T-cell (primary cell): ENCODE results near the gene ZFP30. TPM values are rescaled to one million over a fixed set of nuclear protein-coding genes. Genes with fewer than 3 reads are reported as not detected.

Experiments
- ATAC-seq, 4 experiments: fragments of 200-7000 bp in 3 of 4; fragments of 150-1000 bp in 1 of 4; cut with Tn5 transposase; replicated peaks in 1 of 4; 1 replicate in 3 of 4; 2 replicates in 1 of 4; pipeline ENCODE4 v1.10.0; 2021; ENCODE audit warnings: moderate library complexity in 3 of 4, mild to moderate bottlenecking in 2 of 4, moderate number of reproducible peaks in 1 of 4
- CTCF ChIA-PET, 2 donors: fragments of 300-600 bp; sonication (Branson Sonifier 250); formaldehyde crosslinking; loops; one replicate each; lab custom pipeline; 2022; ENCODE audit warnings: antibody characterized with exemption in 2 of 2; lab: Charles Lee
- POLR2A ChIA-PET, 2 donors: fragments of 300-600 bp; sonication (Branson Sonifier 250); formaldehyde crosslinking; loops; one replicate each; lab custom pipeline; 2022; ENCODE audit warnings: antibody characterized with exemption in 2 of 2; lab: Charles Lee
- DNase-seq, 35 experiments: peaks; one replicate each; pipeline versions ENCODE4 v3.0.0 to v3.0.0-alpha.2; 2013 to 2023
- H3K27ac ChIP-seq: one replicate; pipeline ENCODE4 v1.5.1; 2013; ENCODE audit warnings: low read length
- H3K27me3 ChIP-seq, 2 experiments: replicated peaks in 1 of 2; 1 replicate in 1 of 2; 2 replicates in 1 of 2; pipeline versions ENCODE4 v1.6.1 to v1.7.0; 2013; ENCODE audit warnings: low read length in 1 of 2, mixed read lengths in 1 of 2; ENCODE audit not compliant: control insufficient read depth in 2 of 2, insufficient read depth in 2 of 2; ENCODE audit errors: extremely low read depth in 1 of 2
- H3K36me3 ChIP-seq, 2 donors: 1 replicate in 1 of 2; 2 replicates in 1 of 2; pipeline versions ENCODE4 v1.6.1 to v1.7.0; 2013; ENCODE audit warnings: low read length in 1 of 2; ENCODE audit not compliant: control insufficient read depth in 2 of 2, insufficient read depth in 1 of 2; ENCODE audit errors: extremely low read depth in 1 of 2
- H3K4me1 ChIP-seq, 2 experiments: 1 replicate in 1 of 2; 2 replicates in 1 of 2; pipeline versions ENCODE4 v1.6.1 to v1.7.0; 2013; ENCODE audit warnings: low read length in 2 of 2, mixed read lengths in 1 of 2; ENCODE audit not compliant: insufficient read depth in 2 of 2, control insufficient read depth in 1 of 2; ENCODE audit errors: extremely low read depth in 1 of 2
- H3K4me3 ChIP-seq, 2 donors: 1 replicate in 1 of 2; 2 replicates in 1 of 2; pipeline versions ENCODE4 v1.5.1 to v1.7.0; 2013; ENCODE audit warnings: mild to moderate bottlenecking in 2 of 2, low read length in 1 of 2, moderate library complexity in 1 of 2; ENCODE audit not compliant: control insufficient read depth in 1 of 2; ENCODE audit errors: extremely low read depth in 1 of 2
- H3K9me3 ChIP-seq: 2 replicates; pipeline ENCODE4 v1.7.0; 2013
- H3K27ac Mint-ChIP-seq, 2 donors: one replicate each; pipeline ENCODE4 v1.8.0; 2020 to 2021; ENCODE audit warnings: mild to moderate bottlenecking in 2 of 2, mixed read lengths in 2 of 2
- H3K27me3 Mint-ChIP-seq, 2 donors: one replicate each; pipeline ENCODE4 v1.8.0; 2021 to 2022; ENCODE audit warnings: mixed read lengths in 2 of 2
- H3K36me3 Mint-ChIP-seq: one replicate; pipeline ENCODE4 v1.8.0; 2021; ENCODE audit warnings: mixed read lengths
- H3K4me1 Mint-ChIP-seq, 3 donors: one replicate each; pipeline ENCODE4 v1.8.0; 2020 to 2022; ENCODE audit warnings: mixed read lengths in 3 of 3, mild to moderate bottlenecking in 1 of 3
- H3K4me3 Mint-ChIP-seq, 3 donors: one replicate each; pipeline ENCODE4 v1.8.0; 2020 to 2022; ENCODE audit warnings: mild to moderate bottlenecking in 3 of 3, mixed read lengths in 3 of 3, moderate library complexity in 3 of 3
- H3K9me3 Mint-ChIP-seq, 3 donors: one replicate each; pipeline ENCODE4 v1.8.0; 2020 to 2022; ENCODE audit warnings: mixed read lengths in 3 of 3
- WGBS: methylation state at CpG from one replicate; pipeline ENCODE4 v1.1.5; 2013; ENCODE audit warnings: missing lambda C conversion rate; ENCODE audit not compliant: insufficient coverage; 5-methylcytosine and 5-hydroxymethylcytosine counted together
- total RNA-seq, 35 experiments: library from RNA in 6 of 35; stranded (reverse) in 6 of 35; fragments of 120-200 nt in 1 of 35; gene quantifications; one replicate each; pipeline versions ENCODE4 v1.2.1 to v1.2.4 and lab custom pipeline; 2013 to 2026

ZFP30 gene
- total RNA-seq (10 to 100 TPM in 4 of 5 donors, 1 to 10 TPM in 1; 7.7 to 17.4 (median 15.0) TPM), total RNA-seq (lab: John Stamatoyannopoulos, UW) (5.0 to 45.3 (median 25.3) reads per million in 29 experiments)
- total RNA-seq (2013): 16.5 TPM

DNA sequence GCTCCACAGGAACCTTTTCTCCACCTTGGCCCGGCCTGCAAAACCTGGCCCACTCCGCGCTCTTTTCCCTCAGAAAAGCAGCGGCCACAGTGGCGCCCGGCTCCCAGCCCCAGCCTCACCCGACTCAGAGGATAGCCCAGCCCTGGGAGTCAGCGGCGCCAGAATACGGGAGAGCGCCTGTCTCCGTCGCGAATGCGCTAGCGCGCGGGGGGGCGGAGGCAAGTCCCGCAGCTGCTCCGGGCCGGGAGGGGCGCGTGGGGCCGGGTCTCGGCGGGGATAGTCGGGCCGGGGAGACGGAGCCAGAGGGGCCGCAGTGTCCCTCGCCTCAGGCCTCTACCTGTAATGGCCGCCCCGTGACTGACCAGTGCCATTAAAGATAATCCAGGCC lies at the start of gene ZFP30:
ZFP30 (minus strand) TSS at position 165 of the 388 bp plus-strand sequence. CDS start 7,643 bp downstream, outside the sequence.
- Histone ChIP-seq H3K9me3 (no peaks in the 10 kb centered on the region), H3K27me3 (no peaks in the 10 kb centered on the region), H3K4me3 (peak within 1 kb of the TSS; percentile 70 to 95), H3K27ac (peak within 1 kb of the TSS; percentile 80), H3K36me3 (no peaks in the 10 kb centered on the region), H3K4me1 (peaks cover 11 to 16% of the 10 kb centered on the region in 2 experiments)
- CTCF ChIA-PET: no interaction called here
- peak in 34 of 35 experiments; percentile 22 to 81 (median 66) for DNase-seq
- no peaks in the 10 kb centered on the region for H3K9me3 Mint-ChIP-seq
- POLR2A ChIA-PET: no interaction called here
- H3K27me3 Mint-ChIP-seq: no peaks in the 10 kb centered on the region
- H3K4me3 Mint-ChIP-seq: peak within 1 kb of the TSS; percentile 94 to 97 (median 94)
- WGBS: under 1% methylated on average over 34 of the region's 34 CpGs
- peaks cover 12% of the 10 kb centered on the region for H3K36me3 Mint-ChIP-seq
- peak within 1 kb of the TSS; percentile 94 to 95 for H3K27ac Mint-ChIP-seq
- peak; percentile 75 to 81 (median 76) for ATAC-seq
- peaks cover 28 to 34% (median 32%) of the 10 kb centered on the region in 3 donors for H3K4me1 Mint-ChIP-seq

DNA sequence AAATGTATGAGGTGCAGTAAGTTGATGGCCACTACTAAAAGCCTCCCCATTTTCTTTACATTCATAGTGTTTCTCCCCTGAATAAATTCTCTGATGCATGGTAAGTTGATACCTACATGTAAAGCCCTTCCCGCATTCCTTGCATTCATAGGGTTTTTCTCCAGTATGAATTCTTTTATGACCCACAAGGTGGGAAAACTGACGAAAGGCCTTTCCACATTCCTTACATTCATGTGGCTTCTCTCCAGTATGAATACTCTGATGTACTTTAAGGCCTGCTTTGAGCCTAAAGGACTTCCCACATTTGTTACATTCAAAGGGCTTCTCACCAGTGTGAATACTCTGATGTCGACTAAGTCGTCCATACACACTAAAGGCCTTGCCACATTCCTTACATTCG lies 43.8 kb upstream of the ZFP30 start:
- H3K27ac ChIP-seq: no peak overlapping the region
- H3K9me3 ChIP-seq: peaks cover 9% of the 10 kb centered on the region
- no peaks in the 10 kb centered on the region for H3K27me3 ChIP-seq
- Mint-ChIP-seq H3K4me1 (no peaks in the 10 kb centered on the region), H3K4me3 (no peak overlapping the region), H3K27ac (no peak overlapping the region), H3K9me3 (peaks cover 23 to 56% (median 47%) of the 10 kb centered on the region in 3 donors), H3K36me3 (peaks cover 64% of the 10 kb centered on the region), H3K27me3 (no peaks in the 10 kb centered on the region)
- ChIA-PET POLR2A (no interaction called here), CTCF (no interaction called here)
- ATAC-seq (no peak), DNase-seq (no peak)
- H3K36me3 ChIP-seq: peaks cover under 1 to 17% of the 10 kb centered on the region in 2 donors
- H3K4me3 ChIP-seq: no peak overlapping the region
- WGBS: 94% methylated on average over 5 of the region's 5 CpGs
- H3K4me1 ChIP-seq: no peaks in the 10 kb centered on the region

GRCh38 chr19:37698216-37698615 lies 43.0 kb upstream of the ZFP30 start:
- ChIA-PET CTCF (no interaction called here), POLR2A (no interaction called here)
- Histone ChIP-seq H3K9me3 (peaks cover 9% of the 10 kb centered on the region), H3K4me3 (no peak overlapping the region), H3K27ac (no peak overlapping the region), H3K36me3 (peaks cover 0 to 13% of the 10 kb centered on the region in 2 donors), H3K4me1 (no peaks in the 10 kb centered on the region), H3K27me3 (no peaks in the 10 kb centered on the region)
- Mint-ChIP-seq H3K4me1 (no peaks in the 10 kb centered on the region), H3K36me3 (peaks cover 57% of the 10 kb centered on the region), H3K27ac (no peak overlapping the region), H3K27me3 (no peaks in the 10 kb centered on the region), H3K9me3 (peaks cover 28 to 51% (median 45%) of the 10 kb centered on the region in 3 donors), H3K4me3 (no peak overlapping the region)
- ATAC-seq (no peak), DNase-seq (no peak)
- WGBS: 93% methylated on average over 3 of the region's 6 CpGs

GRCh38 chr19:37695144-37695899 lies 40.1 kb upstream of the ZFP30 start:
- Histone ChIP-seq H3K4me1 (peaks cover 2% of the 10 kb centered on the region in 2 experiments), H3K27me3 (no peaks in the 10 kb centered on the region), H3K27ac (no peak overlapping the region), H3K36me3 (peaks cover 0 to 13% of the 10 kb centered on the region in 2 donors), H3K4me3 (no peak overlapping the region), H3K9me3 (peaks cover 9% of the 10 kb centered on the region)
- Mint-ChIP-seq H3K36me3 (peaks cover 38% of the 10 kb centered on the region), H3K4me1 (peaks cover 10 to 12% (median 11%) of the 10 kb centered on the region in 3 donors), H3K27ac (no peak overlapping the region), H3K9me3 (peaks cover 17 to 36% (median 36%) of the 10 kb centered on the region in 3 donors), H3K27me3 (no peaks in the 10 kb centered on the region), H3K4me3 (no peak overlapping the region)
- CTCF ChIA-PET: interaction anchor here (0.5 to 0.6 kb wide), 2 partner anchors 41 to 75 kb away, joined by 3 to 7 read pairs; no protein-coding TSS in a partner anchor
- ATAC-seq (no peak), DNase-seq (no peak)
- POLR2A ChIA-PET: no interaction called here
- no CpG with 5 or more reads among the region's 3 CpGs for WGBS

GRCh38 chr19:37692956-37693620 lies 37.8 kb upstream of the ZFP30 start:
- H3K9me3 Mint-ChIP-seq: peaks cover 4 to 18% (median 17%) of the 10 kb centered on the region in 3 donors
- Histone ChIP-seq H3K27ac (no peak overlapping the region), H3K36me3 (no peaks in the 10 kb centered on the region), H3K27me3 (no peaks in the 10 kb centered on the region), H3K9me3 (no peaks in the 10 kb centered on the region), H3K4me1 (peaks cover 2% of the 10 kb centered on the region in 2 experiments), H3K4me3 (no peak overlapping the region)
- peaks cover 21% of the 10 kb centered on the region for H3K36me3 Mint-ChIP-seq
- no peak overlapping the region for H3K27ac Mint-ChIP-seq
- DNase-seq (no peak), ATAC-seq (no peak)
- ChIA-PET POLR2A (interaction anchor here in 1 of 2 donors (0.5 kb wide), 1 partner anchor 376 kb away, joined by 3 read pairs; no protein-coding TSS in a partner anchor), CTCF (no interaction called here)
- peak overlapping the region; percentile 13 to 93 (median 92) for H3K4me3 Mint-ChIP-seq
- WGBS: 47% methylated on average over 7 of the region's 11 CpGs
- H3K4me1 Mint-ChIP-seq: peaks cover 12 to 13% (median 12%) of the 10 kb centered on the region in 3 donors
- H3K27me3 Mint-ChIP-seq: no peaks in the 10 kb centered on the region

- CTCF ChIA-PET: interaction anchor here in 1 of 2 donors (1.0 kb wide), 1 partner anchor 87 kb away, joined by 3 read pairs; the partner anchor contains the start of gene ZNF573
- peak overlapping the region; percentile 67 for H3K27ac ChIP-seq
- Mint-ChIP-seq H3K36me3 (peaks cover 17% of the 10 kb centered on the region), H3K4me1 (peaks cover 12 to 13% (median 12%) of the 10 kb centered on the region in 3 donors), H3K27me3 (no peaks in the 10 kb centered on the region), H3K4me3 (peak overlapping the region; percentile 92 to 94 (median 93)), H3K9me3 (peaks cover 4 to 11% (median 10%) of the 10 kb centered on the region in 3 donors), H3K27ac (peak overlapping the region; percentile 91 to 92)
- ATAC-seq: peak; percentile 94 to 97 (median 96)
- H3K4me1 ChIP-seq: peaks cover 2% of the 10 kb centered on the region in 2 experiments
- H3K27me3 ChIP-seq: no peaks in the 10 kb centered on the region
- under 1% methylated on average over 40 of the region's 48 CpGs for WGBS
- peak overlapping the region; percentile 72 to 92 for H3K4me3 ChIP-seq
- POLR2A ChIA-PET: interaction anchor here in 1 of 2 donors (0.7 kb wide), 1 partner anchor 16 kb away, joined by 3 read pairs; no protein-coding TSS in a partner anchor
- H3K36me3 ChIP-seq: no peaks in the 10 kb centered on the region
- DNase-seq: peak; percentile 54 to 85 (median 75)
- no peaks in the 10 kb centered on the region for H3K9me3 ChIP-seq
Measured at GRCh38 chr19:37691881-37692504, 36.7 kb upstream of the ZFP30 start.
